ENCODE measurements around the gene TSPEAR.
"Not testable (repeated sequence)": the region's sequence is repeated elsewhere in the genome, so short reads cannot be mapped to it uniquely, and the experiment has no call there.

TSPEAR gene

DNA sequence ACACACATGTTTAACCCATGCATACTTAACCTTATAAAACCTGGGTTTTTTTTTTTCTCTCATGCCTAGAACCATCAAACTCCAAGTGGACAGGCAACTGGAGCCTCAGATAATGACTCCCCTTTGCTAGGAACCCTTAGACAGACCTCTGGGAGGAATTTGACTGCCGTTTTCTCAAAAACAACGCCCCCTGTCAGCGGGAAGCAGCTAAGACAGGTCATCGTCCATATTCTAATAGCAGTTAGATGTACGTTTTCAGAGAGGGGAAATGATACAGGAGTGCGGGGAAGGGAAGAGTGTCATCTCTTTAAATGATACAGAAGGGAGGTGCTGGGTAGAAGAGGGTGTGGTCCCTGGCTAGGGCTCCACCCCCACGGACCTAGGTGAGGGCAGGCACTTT lies 221.4 kb downstream of the TSPEAR start:
- DNase-seq (ENCODE audit: low read depth, low spot score) = no peak

DNA sequence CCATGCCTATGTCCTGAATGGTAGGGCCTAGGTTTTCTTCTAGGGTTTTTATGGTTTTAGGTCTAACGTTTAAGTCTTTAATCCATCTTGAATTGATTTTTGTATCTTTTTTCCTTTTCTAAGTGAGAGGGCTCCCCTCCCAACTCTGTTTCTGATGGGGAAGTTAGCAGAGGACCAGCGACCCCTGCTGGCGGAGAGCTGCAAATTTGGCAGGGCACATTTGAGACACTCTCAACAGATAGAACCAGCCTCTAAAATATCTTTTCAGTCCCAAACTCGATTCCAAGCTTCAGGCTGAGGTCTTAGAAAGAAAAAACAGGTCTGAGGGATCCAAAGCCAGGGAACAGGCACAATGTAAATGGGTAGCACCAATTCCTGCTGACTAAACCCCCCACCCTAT lies 223.5 kb downstream of the TSPEAR start:
- no peak for DNase-seq (ENCODE audit: low read depth, low spot score)

DNA sequence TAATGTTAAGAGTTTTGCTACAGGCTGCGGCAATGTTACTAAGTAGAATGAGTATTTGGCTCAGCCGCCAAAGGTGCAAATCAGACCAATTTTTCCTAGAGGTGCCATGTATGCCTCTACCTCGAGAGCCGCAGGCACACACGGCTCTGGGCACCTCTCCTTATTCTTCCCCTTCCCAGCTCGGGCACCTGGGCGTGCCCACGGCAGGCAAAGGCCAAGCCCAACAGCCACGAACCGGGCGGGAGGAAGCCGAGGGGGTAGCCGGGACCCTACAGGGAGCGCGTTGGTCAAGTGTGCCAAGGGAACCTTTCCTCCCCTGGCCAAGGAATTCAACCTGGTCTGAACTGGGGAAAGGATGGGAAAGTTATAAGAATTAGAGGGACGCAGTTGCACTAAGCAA lies 225.1 kb downstream of the TSPEAR start:
- DNase-seq (ENCODE audit: low read depth, low spot score) = no peak

DNA sequence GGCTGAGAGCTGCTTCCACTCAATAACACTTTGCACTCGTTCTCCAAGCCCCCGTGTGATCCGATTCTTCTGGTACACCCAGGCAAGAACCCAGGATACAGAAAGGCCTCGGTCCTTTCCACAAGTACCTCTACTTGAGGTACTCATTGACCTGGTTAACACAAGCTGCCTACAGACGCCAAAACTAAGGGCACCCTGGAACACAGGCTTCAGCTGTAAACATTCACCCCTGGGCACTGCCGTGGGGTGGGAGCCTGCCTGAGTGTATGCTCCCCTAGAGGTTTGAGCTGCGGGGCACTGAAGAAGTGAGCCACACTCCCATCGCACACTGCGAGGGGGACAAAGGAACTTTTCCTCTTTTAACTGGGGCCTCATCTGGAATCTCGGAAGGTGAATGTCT lies 225.6 kb downstream of the TSPEAR start:
- DNase-seq (ENCODE audit: low read depth, low spot score) = no peak

DNA sequence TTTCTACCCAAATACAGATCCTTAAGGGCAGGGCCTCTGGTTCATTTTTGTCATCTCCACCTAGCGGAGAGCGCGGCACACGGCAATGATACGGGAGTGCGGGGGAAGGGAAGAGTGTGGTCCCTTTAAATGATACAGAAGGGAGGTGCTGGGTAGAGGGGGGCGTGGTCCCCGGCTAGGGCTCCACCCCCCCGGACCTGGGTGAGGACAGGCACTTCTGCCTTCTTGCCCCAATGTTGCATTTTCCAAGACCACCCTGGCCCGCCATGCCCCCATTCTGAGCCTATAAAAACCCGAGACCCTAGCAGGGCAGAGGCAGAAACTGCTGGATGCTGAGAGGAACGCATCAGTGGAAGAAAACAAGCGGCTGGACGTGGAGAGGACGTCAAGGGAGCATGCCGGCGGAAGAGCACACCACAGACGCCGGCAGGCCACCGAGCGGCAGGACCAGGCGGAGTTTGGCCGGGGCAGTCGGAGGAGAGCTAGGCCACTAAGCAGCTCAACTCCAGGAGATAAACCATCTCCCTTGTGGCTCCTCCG lies 226.0 kb downstream of the TSPEAR start:
- peak; percentile 10 for DNase-seq (ENCODE audit: low read depth, low spot score)

DNA sequence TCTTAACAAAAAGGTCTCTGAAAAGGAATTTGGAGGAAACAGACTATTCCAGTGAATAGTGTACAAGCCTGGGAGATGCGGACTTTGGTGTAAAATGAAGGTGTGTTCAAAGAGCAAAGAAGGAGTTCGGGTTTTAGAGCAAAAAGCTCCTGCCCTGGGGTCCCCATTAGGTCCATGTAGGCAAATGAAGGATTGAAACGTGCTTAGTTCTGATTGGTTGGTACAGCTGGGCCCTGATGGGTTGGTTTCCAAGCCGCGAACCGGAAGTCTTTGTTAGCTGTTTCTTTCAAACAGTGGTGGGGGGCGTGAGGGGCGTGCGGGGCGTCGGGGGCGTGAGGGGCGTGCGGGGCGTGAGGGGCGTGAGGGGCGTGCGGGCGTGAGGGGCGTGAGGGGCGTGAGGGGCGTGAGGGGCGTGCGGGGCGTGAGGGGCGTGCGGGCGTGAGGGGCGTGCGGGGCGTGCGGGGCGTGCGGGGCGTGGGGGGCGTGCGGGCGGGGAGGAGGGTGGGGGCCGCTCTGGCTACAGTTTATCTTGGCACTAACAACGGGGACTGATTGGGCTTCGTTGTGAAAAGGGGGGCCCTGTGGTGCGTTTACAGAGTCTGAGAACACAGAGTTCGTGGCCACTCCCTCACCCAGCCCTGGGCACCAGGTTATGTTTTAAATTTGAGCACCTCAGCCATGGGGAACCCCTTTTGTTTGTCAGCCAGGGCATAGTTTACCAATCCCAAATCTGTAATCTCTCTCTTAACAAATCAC lies 226.7 kb downstream of the TSPEAR start:
- no peak for DNase-seq (ENCODE audit: low read depth, low spot score)

DNA sequence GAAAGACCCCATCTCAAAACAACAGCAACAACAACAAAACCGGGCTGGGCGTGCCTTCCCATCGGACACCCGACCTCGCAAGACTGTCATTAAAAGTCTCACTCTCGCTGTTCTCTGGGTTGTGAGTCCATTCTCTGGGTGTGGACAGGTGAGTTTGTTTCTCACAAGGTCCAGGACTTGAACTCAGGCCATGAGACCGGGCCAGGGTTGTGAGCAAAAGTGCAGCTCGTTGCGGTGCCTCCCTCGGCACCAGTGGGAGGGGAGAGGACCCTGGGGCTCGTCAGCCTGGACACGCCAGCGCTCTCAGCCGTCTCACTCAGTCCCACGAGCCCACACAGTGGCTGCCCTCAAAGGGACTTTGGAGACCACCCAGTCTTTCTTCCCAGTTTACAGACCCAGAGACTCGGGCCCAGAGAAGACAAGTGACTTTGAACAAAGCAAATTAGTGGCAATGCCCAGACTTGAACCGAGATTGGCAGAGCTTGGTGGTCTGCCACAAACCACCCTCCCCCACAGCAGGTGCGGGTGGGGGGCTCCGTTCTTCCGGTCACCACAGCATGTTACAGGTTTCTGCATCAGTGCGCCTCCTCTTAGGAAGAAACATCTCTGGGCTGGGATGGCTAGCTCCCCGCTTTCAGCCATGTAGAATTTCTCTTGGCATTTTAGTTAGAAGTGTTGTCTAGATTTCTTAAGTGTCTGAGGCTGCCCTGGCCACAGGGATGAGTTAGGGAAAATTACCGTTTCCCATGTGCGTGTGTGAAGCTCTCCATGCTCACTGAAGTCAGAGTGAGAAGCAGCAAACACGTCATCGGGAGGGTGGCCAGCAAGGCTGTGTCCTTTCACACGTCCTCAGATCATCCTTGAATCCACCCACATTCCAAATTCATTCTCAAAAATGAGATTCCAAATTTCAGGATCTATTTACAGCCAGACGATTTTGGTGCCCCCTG lies 227.8 kb downstream of the TSPEAR start:
- no peak for DNase-seq (ENCODE audit: low read depth, low spot score)

DNA sequence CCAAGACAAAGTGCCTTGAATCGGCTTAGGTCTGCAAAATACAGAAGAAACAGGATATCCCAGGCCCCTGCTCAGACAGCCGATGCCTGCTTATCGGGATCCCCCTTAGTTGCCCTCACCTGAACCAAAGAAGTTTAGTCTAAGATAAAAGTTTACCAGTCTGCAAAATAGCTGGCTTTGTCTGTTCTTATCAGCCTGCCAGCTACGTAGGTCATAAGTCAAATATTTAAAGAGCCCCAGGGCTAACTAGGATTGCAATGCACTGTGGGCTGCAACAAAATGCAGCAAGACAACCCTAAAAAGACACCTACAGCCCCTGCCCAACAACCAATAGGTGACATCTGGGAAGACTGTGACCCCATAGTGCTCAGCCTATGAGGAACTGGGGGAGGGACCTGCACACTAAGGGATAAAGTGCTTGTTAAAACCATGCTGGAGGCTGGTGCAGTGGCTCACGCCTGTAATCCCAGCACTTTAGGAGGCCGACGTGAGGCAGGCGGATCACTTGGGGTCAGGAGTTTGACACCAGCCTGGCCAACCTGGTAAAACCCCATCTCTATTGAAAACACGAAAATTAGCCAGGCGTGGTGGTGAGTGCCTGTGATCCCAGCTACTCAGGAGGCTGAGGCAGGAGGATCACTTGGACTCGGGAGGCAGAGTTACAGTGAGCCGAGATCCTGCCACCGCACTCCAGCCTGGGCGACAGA lies 228.6 kb downstream of the TSPEAR start:
- no peak for DNase-seq (ENCODE audit: low read depth, low spot score)

DNA sequence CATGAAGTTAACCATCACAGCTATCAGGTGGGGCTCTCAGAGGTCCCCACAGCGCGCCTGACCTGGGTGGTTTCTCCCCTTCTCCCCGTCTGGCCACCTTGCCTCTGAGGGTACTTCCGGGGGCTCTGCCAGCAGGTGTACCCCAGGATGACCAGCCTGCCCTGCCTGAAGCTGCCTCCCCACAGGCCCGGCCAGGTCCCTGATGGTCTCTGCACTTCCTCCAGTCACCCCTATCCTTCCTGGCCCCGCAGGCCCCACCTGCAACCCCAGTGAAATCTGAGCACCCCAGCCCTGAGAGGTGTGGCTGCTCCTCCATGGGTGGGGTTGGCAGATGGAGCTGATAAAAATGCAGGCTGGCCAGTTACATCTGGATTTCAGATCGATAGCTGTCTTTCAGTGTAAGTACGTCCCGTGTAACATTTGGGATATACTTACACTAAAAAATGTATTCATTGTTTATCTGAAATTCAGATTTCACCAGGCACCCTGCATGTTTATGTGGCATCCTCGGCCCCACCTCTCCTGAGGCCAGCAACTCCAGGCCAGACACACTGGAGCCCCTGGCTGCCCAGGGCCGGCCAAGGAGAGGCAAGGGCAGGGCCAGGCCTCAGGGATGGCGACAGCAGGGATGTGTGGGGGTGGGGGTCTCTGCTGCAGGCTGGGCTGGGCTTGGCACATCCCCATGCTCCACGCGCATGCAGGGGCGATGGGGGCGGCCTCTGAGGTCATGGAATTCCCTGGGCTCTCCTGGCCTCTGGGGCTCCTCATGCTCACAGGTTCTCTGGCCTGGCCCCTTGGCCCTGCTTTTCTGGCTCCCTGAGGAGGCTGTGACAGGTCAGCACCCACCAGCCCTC lies 230.9 kb downstream of the TSPEAR start:
- no peak for DNase-seq (ENCODE audit: low read depth, low spot score)

DNA sequence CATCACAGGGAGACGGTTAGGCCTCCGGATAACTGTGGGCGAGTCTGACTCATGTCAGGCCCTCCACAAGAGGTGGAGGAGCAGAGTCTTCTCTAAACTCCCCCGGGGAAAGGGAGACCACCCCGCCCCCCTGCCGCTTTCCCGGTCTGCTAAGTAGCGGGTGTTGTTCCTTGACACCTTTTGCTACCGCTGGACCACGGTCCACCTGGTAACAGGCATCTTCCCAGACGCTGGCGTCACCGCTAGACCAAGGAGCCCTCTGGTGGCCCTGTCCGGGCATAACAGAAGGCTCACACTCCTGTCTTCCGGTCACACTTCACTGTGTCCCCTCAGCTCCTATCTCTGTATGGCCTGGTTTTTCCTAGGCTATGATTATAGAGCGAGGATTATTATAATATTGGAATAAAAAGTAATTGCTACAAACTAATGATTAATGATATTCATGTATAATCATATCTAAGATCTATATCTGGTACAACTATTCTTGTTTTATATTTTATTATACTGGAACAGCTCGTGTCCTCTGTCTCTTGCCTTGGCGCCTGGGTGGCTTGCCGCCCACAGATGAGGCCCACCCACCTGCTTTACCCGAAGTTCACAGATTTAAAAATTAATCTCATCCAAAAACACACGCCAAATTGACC lies 231.7 kb downstream of the TSPEAR start:
- not testable (repeated sequence) for DNase-seq (ENCODE audit: low read depth, low spot score)

DNA sequence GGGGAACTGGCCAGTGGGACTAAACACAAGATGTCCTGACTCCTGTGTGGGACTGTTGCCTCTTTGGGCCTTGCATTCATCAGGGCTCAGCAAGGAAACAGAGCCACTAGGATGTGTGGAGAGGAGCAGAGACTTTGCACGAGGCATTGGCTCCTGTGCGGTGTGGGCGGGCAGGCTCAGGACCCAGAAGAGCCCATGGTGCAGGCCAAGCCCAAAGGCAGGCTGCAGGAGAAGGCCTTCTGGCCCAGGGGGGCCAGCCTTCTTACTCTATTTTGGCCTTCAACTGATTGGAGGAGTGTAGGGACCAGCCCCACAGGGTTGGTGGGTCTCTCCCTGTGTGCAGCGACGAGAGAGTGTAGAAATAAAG lies 232.6 kb downstream of the TSPEAR start:
- no peak for DNase-seq (ENCODE audit: low read depth, low spot score)

DNA sequence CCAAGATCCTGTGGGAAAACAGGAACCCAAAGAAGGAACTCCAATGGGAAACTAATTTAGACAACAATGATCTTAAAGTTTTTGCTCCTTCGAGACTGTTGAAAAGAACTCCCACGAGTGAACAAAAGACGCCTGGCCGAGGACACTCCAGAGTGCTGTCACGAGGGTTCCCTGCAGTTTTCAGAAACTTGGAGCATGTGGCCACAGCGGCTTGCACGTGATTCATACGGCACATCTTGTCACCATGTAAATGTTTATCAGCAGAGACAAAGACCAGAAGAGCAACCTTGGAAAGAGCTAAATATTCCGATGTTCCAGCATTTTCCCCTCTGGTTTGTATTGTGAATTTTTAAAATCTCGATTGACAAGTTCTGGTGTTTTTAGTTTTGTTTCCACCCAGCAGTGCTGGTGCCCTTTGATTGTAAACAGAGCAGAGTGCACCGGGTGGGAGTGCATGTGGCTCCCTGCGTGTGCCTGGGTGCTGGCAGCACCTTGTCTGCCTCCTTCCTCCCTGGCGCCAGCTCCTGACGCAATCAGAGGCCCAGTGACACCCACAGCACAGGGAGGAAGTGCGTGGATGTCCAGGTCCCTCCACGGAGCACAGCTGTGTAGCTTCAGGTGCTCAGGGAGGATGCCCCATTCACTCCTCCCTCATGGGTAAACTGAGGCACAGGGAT lies 233.1 kb downstream of the TSPEAR start:
- DNase-seq (ENCODE audit: low read depth, low spot score) = no peak

DNA sequence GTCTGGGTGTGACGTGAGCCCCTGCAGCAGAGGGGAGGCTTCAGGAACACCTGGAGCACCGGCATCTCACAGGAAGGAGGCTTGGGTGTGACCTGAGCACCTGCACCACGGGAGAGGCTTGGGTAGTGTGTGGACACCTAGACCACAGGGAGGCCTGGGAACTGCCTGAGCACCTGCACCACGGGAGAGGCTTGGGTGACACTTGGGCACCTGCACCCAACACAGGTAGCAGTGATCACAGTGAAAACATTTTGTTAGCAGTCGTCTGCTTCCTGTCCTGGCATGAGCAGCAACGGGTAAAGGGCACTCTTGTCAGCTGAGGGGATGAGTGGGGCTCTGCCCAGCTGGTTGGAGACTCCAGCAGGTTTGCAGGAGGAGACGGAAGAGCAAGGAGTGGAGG lies 233.7 kb downstream of the TSPEAR start:
- no peak for DNase-seq (ENCODE audit: low read depth, low spot score)

DNA sequence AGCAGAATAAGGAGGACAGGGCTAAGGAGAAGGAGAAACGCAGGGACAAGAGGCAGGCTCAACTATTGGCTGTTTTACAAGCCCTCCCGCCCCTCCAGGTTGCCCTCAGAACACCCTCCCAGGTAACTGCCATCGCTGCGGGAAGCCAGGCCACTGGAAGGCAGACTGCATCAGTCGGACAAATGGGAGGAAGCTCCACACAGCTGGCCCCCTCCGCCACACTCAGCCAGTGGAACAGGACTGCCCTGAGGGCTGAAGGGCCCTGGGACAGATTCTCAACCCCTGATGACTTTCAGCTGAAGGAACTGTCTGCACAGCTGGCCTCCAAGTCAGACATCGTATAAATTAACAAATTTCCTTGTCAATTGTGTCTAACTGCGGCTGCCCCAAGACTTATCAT lies 234.2 kb downstream of the TSPEAR start:
- no peak for DNase-seq (ENCODE audit: low read depth, low spot score)

DNA sequence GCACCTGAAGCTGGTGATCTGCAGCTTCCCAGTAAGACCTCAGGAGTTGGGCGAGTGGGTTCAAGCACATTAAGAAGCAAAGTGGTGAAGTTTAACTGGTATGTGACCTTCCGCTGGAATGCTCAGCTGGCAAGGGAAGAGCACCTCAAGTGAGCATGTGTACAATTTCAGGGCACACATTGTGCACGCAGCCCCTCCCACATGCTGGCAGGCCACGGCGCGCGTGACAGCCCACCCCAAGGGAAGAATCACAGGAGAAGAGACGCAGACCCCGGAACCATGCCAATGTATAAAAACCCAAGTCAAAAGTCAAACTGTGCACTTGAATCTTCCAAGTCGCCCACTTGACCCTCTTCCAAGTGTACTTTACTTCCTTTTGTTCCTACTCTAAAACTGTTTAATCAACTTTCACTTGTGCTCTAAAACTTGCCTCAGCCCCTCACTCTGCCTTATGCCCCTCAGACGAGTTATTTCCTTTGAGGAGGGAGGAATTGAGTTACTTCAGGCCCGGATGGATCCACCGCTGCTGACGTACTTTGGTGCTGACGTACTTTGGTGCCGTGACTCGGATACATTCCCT lies 236.0 kb downstream of the TSPEAR start:
- no peak for DNase-seq (ENCODE audit: low read depth, low spot score)

DNA sequence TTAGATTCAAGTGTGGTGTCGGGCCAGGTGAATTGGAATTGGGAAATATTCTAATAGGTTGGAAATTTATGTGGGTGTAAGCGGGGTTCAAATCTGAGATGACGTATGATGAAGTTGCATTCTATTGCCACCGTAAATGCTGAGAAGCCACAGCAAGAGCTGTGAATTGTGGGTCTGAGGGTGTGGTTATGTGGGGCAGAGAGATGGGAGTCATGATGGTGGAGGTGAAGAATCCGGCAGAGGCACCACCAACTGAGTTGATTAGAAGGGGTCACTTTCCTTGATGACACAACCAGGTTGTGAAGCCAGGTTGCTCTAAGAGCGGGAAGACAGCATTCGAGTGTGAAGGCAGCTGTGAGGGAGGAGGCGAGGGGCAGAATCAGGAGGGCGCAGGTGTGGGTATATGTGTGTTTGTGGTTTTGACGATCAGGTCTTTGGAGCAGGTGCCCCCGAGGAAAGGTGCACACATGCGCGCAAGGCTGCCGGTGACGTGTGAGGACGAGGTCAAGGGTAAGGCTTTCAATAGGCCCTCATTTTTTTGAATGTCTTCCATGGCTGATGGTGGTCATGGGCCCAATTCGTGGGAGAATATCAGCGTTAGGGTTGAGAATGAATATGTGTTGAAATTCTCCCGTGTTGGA lies 237.3 kb downstream of the TSPEAR start:
- no peak for DNase-seq (ENCODE audit: low read depth, low spot score)

DNA sequence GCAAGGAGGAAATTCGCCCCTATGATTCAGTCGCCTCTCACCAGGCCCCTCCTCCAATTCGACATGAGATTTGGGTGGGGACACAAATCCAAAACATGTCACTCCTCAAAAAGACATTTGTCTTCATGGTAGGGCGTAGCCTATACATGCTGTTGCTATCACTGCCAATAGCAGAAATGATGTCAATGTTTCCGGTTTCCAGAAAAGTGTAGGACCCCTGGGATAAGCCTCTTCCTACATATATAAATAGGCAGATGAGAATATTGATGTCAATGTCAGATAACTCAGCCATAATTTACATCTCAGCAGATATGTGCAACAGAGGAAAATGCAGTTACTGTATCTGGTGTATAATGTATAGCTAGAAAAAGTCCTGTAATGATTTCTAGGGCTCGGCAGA lies 239.4 kb downstream of the TSPEAR start:
- no peak for DNase-seq (ENCODE audit: low read depth, low spot score)

DNA sequence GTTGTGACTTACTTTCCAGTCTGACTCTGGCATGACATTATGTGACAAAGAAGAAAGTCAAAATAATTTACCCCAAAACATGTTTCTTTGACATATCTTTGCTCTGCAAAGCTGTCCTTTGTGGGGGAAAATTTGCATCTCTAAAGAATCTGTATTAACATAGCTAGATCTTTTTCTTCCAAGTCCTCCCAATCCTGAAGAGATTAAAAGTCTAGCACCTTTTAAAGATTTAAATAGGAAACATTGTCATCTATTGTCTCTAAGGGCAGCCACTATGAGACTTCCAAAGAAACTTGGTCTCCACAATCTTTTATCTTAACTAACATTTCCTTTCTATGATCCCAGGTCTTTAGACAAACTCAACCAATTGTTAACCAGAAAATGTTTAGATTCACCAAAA lies 240.0 kb downstream of the TSPEAR start:
- DNase-seq (ENCODE audit: low read depth, low spot score) = no peak

DNA sequence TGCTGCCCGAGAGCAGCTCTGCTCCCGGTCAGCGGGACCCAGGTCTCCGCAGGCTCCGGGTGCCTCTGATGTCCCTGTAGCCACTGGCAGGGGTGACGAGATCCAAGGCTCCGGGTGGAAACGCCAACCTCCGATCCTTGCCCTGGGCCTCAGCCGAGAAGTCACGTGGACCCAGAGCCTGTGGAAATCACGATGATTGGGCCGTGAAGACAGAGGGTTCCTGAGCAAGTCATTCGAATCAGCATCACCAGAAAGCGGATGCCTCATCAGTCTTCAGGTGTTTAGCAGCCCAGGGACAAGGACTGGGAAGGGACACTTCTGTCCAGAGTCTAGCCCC lies 243.5 kb downstream of the TSPEAR start:
- no peak for DNase-seq (ENCODE audit: low read depth, low spot score)
